GM23338 (cell line): ENCODE results near the gene NKRF. TPM values are rescaled to one million over a fixed set of nuclear protein-coding genes. Genes with fewer than 3 reads are reported as not detected.

Source experiments
- ATAC-seq: fragments of 200-7000 bp; cut with Tn5 transposase; 3 replicates; pipeline ENCODE4 v1.9.1; 2020
- DNase-seq: peaks from one replicate; pipeline ENCODE4 v3.0.0-alpha.2; 2015; ENCODE audit warnings: low spot score
- H2AFZ ChIP-seq: fragments of 200-600 bp; sonication (generic); 2 replicates; pipeline ENCODE4 v1.8.0; 2016; ENCODE audit warnings: antibody characterized with exemption, mild to moderate bottlenecking, moderate library complexity
- H3F3A ChIP-seq: fragments of 200-600 bp; sonication (generic); replicated peaks from 2 replicates; pipeline ENCODE4 v1.8.0; 2017; ENCODE audit warnings: antibody characterized with exemption, mixed run types, low read depth
- H3K27ac ChIP-seq: fragments of 200-600 bp; sonication (generic); 2 replicates; pipeline ENCODE4 v1.6.1; 2016; ENCODE audit warnings: low read depth
- H3K27me3 ChIP-seq: fragments of 200-600 bp; sonication (generic); 2 replicates; pipeline ENCODE4 v1.8.0; 2016; ENCODE audit warnings: mild to moderate bottlenecking, mixed run types, moderate library complexity; ENCODE audit not compliant: insufficient read depth
- H3K36me3 ChIP-seq: fragments of 200-600 bp; sonication (generic); 2 replicates; pipeline ENCODE4 v1.8.0; 2016; ENCODE audit warnings: mild to moderate bottlenecking; ENCODE audit not compliant: insufficient read depth
- H3K4me1 ChIP-seq: fragments of 200-600 bp; sonication (generic); 2 replicates; pipeline ENCODE4 v1.8.0; 2016; ENCODE audit warnings: mild to moderate bottlenecking, moderate library complexity; ENCODE audit not compliant: insufficient read depth
- H3K4me2 ChIP-seq: fragments of 200-600 bp; sonication (generic); 2 replicates; pipeline ENCODE4 v1.7.1; 2017; ENCODE audit warnings: mixed run types
- H3K4me3 ChIP-seq: fragments of 200-600 bp; sonication (generic); 2 replicates; pipeline ENCODE4 v1.6.1; 2016; ENCODE audit warnings: mixed run types
- H3K79me2 ChIP-seq: fragments of 200-600 bp; sonication (generic); replicated peaks from 2 replicates; pipeline ENCODE4 v1.8.0; 2017; ENCODE audit warnings: mild to moderate bottlenecking; ENCODE audit not compliant: insufficient read depth
- H3K9me2 ChIP-seq: fragments of 200-600 bp; sonication (generic); 2 replicates; pipeline ENCODE4 v1.8.0; 2017; ENCODE audit not compliant: insufficient read depth
- H4K20me1 ChIP-seq: fragments of 200-600 bp; sonication (generic); replicated peaks from 2 replicates; pipeline ENCODE4 v1.8.0; 2017; ENCODE audit warnings: mild to moderate bottlenecking; ENCODE audit not compliant: insufficient read depth
- H3K27ac Mint-ChIP-seq: 2 replicates; pipeline ENCODE4 v1.8.0; 2020; ENCODE audit warnings: inconsistent platforms, mild to moderate bottlenecking, moderate library complexity, mixed read lengths
- H3K27me3 Mint-ChIP-seq: 3 replicates; pipeline ENCODE4 v1.8.0; 2022; ENCODE audit warnings: low read depth, mild to moderate bottlenecking, moderate library complexity, mixed read lengths, inconsistent platforms; ENCODE audit not compliant: insufficient read depth, poor library complexity
- H3K36me3 Mint-ChIP-seq: 3 replicates; pipeline ENCODE4 v1.8.0; 2021; ENCODE audit warnings: low read depth, mild to moderate bottlenecking, inconsistent platforms, moderate library complexity, mixed read lengths
- H3K4me1 Mint-ChIP-seq: 3 replicates; pipeline ENCODE4 v1.8.0; 2020; ENCODE audit warnings: mild to moderate bottlenecking, inconsistent platforms, mixed read lengths
- H3K4me3 Mint-ChIP-seq: 3 replicates; pipeline ENCODE4 v1.8.0; 2021; ENCODE audit warnings: moderate library complexity, mild to moderate bottlenecking, inconsistent platforms, mixed read lengths
- H3K9me3 Mint-ChIP-seq: 3 replicates; pipeline ENCODE4 v1.8.0; 2020; ENCODE audit warnings: moderate library complexity, mild to moderate bottlenecking, inconsistent platforms, mixed read lengths
- CREB1 ChIP-seq: fragments of 250-450 bp; sonication (Bioruptor Pico); IDR thresholded peaks from 2 replicates; pipeline ENCODE4 v1.5.0; 2020; ENCODE audit warnings: low read depth, mild to moderate bottlenecking, moderate library complexity
- ETS1 ChIP-seq: IDR thresholded peaks from 2 replicates; pipeline ENCODE4 v1.6.1; 2016; ENCODE audit warnings: antibody characterized with exemption
- EZH2 ChIP-seq: fragments of 200-600 bp; sonication (generic); IDR thresholded peaks from one replicate; pipeline ENCODE4 v1.8.0; 2017; ENCODE audit warnings: antibody characterized with exemption, mild to moderate bottlenecking, low read depth; ENCODE audit not compliant: unreplicated experiment
- JUNB ChIP-seq: IDR thresholded peaks from one replicate; pipeline ENCODE4 v1.6.1; 2016; ENCODE audit warnings: antibody characterized with exemption; ENCODE audit not compliant: unreplicated experiment
- NANOG ChIP-seq: IDR thresholded peaks from 2 replicates; pipeline ENCODE4 v1.6.1; 2016; ENCODE audit warnings: antibody characterized with exemption, borderline replicate concordance
- STAT1 ChIP-seq: IDR thresholded peaks from one replicate; pipeline ENCODE4 v1.6.1; 2016; ENCODE audit warnings: antibody characterized with exemption; ENCODE audit not compliant: unreplicated experiment
- ZNF462 ChIP-seq: fragments of 250-450 bp; sonication (Bioruptor Pico); IDR thresholded peaks from 2 replicates; pipeline ENCODE4 v1.5.0; 2020; ENCODE audit warnings: mild to moderate bottlenecking, moderate library complexity
- polyA plus RNA-seq: library from polyadenylated mRNA; unstranded; fragments of >200 nt; fragmentation: Nextera tagmentation; extraction: Ambion mirVana; gene quantifications from 2 replicates; pipeline ENCODE4 v1.2.1, GENCODE V29; 2016
- total RNA-seq: library from RNA; depleted of rRNA; stranded (reverse); fragments of >200 nt; shearing (Covaris generic); gene quantifications from 2 replicates; pipeline ENCODE4 v1.2.3, GENCODE V29; 2014

NKRF gene
- total and polyA plus RNA-seq, 2 experiments from 2014 or later = 6.8 to 11.6 TPM

GRCh38 chrX:119552508-119552907 is 53.7 kb downstream of the NKRF start (continued):
- TF ChIP-seq NANOG = no peak

- no peaks in the 10 kb centered on the region for H3K27me3 Mint-ChIP-seq
- no peaks in the 10 kb centered on the region for H3K9me3 Mint-ChIP-seq
- Histone ChIP-seq H3K4me2 (no peak overlapping the region), H4K20me1 (no peaks in the 10 kb centered on the region), H2AFZ (no peak overlapping the region), H3F3A (no peaks in the 10 kb centered on the region), H3K4me1 (no peaks in the 10 kb centered on the region), H3K79me2 (peaks cover 15% of the 10 kb centered on the region), H3K9me2 (no peaks in the 10 kb centered on the region), H3K36me3 (no peaks in the 10 kb centered on the region), H3K27me3 (no peaks in the 10 kb centered on the region), H3K27ac (no peak overlapping the region), H3K4me3 (no peak overlapping the region)
- ATAC-seq (no peak), DNase-seq (no peak)
- no peaks in the 10 kb centered on the region for H3K4me1 Mint-ChIP-seq
- H3K27ac Mint-ChIP-seq = no peak overlapping the region
- no peaks in the 10 kb centered on the region for H3K36me3 Mint-ChIP-seq
- no peak for TF ChIP-seq NANOG
- no peak for TF ChIP-seq ZNF462
- no peak for TF ChIP-seq CREB1 (CRISPR knock-in tag)
- no peak for TF ChIP-seq ETS1
- TF ChIP-seq JUNB = no peak
- TF ChIP-seq STAT1 = no peak
- TF ChIP-seq EZH2 = no peak
- H3K4me3 Mint-ChIP-seq = no peak overlapping the region
Observed at GRCh38 chrX:119549327-119550016, 56.8 kb downstream of the NKRF start.
